ENCODE results near the gene CAV2.

DNA sequence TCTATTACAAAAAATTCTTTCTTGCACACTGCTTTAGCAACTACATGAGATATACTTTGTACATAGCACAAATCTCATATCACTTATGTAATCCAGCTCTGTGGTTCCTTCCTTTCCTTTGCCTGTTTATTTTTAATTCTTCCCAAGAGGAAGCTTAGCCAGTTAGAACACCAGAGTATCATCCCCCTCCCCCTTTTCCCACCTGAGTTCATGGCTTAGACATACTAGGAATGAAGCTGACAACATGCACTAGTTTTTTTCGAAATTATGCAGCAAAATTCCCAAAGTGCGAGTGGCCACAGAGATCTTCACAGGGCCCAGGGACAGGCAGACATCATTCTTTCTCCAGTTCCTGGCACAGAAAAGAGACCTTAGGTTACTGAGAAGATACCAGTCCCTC lies 43.1 kb downstream of the CAV2 start:
- no peak for TF ChIP-seq POLR2A (IDR thresholded peaks at IDR 0.05)
- TF ChIP-seq, protein P1, sequence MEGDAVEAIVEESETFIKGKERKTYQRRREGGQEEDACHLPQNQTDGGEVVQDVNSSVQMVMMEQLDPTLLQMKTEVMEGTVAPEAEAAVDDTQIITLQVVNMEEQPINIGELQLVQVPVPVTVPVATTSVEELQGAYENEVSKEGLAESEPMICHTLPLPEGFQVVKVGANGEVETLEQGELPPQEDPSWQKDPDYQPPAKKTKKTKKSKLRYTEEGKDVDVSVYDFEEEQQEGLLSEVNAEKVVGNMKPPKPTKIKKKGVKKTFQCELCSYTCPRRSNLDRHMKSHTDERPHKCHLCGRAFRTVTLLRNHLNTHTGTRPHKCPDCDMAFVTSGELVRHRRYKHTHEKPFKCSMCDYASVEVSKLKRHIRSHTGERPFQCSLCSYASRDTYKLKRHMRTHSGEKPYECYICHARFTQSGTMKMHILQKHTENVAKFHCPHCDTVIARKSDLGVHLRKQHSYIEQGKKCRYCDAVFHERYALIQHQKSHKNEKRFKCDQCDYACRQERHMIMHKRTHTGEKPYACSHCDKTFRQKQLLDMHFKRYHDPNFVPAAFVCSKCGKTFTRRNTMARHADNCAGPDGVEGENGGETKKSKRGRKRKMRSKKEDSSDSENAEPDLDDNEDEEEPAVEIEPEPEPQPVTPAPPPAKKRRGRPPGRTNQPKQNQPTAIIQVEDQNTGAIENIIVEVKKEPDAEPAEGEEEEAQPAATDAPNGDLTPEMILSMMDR (IDR thresholded peaks at IDR 0.05): no peak

Measured in testis (tissue), 2 donors.